ENCODE data around the gene LGALS3BP. TPM values are rescaled to one million over a fixed set of nuclear protein-coding genes. Genes with fewer than 3 reads are reported as not detected.

LGALS3BP gene
- total RNA-seq, 1 experiment from 2014 or later = 69.8 TPM

DNA sequence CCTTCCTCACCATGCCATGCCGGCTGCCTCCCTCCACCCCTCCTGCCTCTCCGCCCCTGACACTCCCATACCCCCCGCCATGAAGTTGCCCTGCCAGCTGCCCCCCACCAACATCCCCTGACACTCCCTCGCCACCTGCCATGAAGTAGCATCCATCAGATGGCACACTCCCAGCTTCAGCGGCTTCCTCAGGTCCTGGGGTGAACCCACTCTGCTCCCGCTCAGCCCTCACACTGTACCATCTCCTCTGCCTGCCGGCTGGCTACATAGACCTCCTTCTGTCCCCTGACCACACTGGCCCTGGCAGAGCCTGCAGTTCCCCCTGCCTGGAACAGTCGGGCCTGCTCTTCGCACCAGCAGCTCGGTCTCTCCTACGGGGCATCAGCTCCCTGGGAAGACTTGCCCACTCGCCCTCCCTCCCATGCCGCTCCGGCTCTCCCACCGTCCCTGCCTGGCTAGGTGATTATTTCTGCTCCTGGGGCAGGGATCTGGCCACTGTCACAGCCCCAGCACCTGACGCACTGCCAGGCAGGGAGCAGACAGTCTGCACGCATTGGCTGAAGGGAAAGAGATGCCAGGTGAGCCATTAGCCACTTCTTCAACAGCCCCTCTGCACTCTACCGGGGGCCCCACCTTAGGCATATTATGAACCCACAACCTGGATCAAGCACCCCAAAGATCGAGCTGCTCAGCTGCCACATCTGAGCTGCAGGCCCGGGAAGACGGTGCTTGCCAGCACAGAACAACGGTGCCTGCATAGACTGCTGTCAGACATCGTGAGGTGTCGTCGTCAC is 20.9 kb upstream of the LGALS3BP start:
- Histone ChIP-seq H3T11ph (ENCODE audit: low read length) (no peak overlapping the region), H3K4me2 (ENCODE audit: insufficient read depth, insufficient read length, low read length) (no peak overlapping the region), H3K18ac (ENCODE audit: insufficient read length, low read depth, low read length) (no peak overlapping the region), H2AK5ac (ENCODE audit: insufficient read length, low read length) (no peak overlapping the region), H3K56ac (ENCODE audit: insufficient read length, low read depth, low read length) (no peak overlapping the region), H3K4me1 (ENCODE audit: insufficient read depth, low read length) (no peaks in the 10 kb centered on the region), H3K23me2 (ENCODE audit: insufficient read length, low read depth, low read length, poor library complexity, severe bottlenecking) (no peaks in the 10 kb centered on the region), H3K14ac (ENCODE audit: insufficient read depth, low read length) (no peak overlapping the region), H4K20me1 (ENCODE audit: control insufficient read depth, insufficient read depth, insufficient read length) (no peaks in the 10 kb centered on the region), H3K9ac (ENCODE audit: extremely low read depth, insufficient read length, low read length) (no peak overlapping the region), H3K9me3 (ENCODE audit: control insufficient read depth, low read depth, low read length) (no peaks in the 10 kb centered on the region), H3K23ac (ENCODE audit: insufficient read length, low read depth, low read length) (no peak overlapping the region), H2BK12ac (ENCODE audit: insufficient read length, low read depth, low read length) (no peak overlapping the region), H3K4ac (ENCODE audit: low read depth, low read length) (no peak overlapping the region), H3K27ac (ENCODE audit: insufficient read length, low read depth, low read length) (no peak overlapping the region), H2BK15ac (ENCODE audit: low read depth, low read length) (no peak overlapping the region), H3K27me3 (ENCODE audit: insufficient read depth, low read length) (peaks cover 13% of the 10 kb centered on the region), H3K79me1 (ENCODE audit: insufficient read depth, low read depth, low read length, poor library complexity, severe bottlenecking) (no peaks in the 10 kb centered on the region), H2BK5ac (ENCODE audit: insufficient read length, low read length) (no peak overlapping the region), H4K8ac (replicated peaks; ENCODE audit: insufficient read length, low read depth, low read length) (no peak overlapping the region), H3K79me2 (ENCODE audit: insufficient read depth, low read length) (0 out of 2 replicates have a peak, but pooled peaks cover 2% of the 10 kb centered on the region), H4K5ac (ENCODE audit: insufficient read length, low read depth, low read length) (no peak overlapping the region), H2BK120ac (ENCODE audit: low read depth, low read length, poor library complexity, severe bottlenecking) (no peak overlapping the region), H4K91ac (ENCODE audit: insufficient read length, low read depth, low read length) (no peak overlapping the region), H2BK20ac (ENCODE audit: low read depth, low read length, poor library complexity, severe bottlenecking) (no peak overlapping the region), H2AFZ (ENCODE audit: low read length) (no peak overlapping the region)
- Mint-ChIP-seq H3K27me3 (ENCODE audit: low read depth) (peaks cover 75% of the 10 kb centered on the region), H3K9me3 (no peaks in the 10 kb centered on the region), H3K36me3 (ENCODE audit: insufficient read depth in 1 of 3, low read depth in 3 of 3) (peaks cover 5 to 46% (median 18%) of the 10 kb centered on the region in 3 experiments; a peak in 6 of 7 replicates), H3K4me1 (no peaks in the 10 kb centered on the region), H3K27ac (no peak overlapping the region), H3K4me3 (no peak overlapping the region)
- TF ChIP-seq, protein P1, sequence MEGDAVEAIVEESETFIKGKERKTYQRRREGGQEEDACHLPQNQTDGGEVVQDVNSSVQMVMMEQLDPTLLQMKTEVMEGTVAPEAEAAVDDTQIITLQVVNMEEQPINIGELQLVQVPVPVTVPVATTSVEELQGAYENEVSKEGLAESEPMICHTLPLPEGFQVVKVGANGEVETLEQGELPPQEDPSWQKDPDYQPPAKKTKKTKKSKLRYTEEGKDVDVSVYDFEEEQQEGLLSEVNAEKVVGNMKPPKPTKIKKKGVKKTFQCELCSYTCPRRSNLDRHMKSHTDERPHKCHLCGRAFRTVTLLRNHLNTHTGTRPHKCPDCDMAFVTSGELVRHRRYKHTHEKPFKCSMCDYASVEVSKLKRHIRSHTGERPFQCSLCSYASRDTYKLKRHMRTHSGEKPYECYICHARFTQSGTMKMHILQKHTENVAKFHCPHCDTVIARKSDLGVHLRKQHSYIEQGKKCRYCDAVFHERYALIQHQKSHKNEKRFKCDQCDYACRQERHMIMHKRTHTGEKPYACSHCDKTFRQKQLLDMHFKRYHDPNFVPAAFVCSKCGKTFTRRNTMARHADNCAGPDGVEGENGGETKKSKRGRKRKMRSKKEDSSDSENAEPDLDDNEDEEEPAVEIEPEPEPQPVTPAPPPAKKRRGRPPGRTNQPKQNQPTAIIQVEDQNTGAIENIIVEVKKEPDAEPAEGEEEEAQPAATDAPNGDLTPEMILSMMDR (conservative IDR thresholded peaks at IDR 0.05) = no peak
- no CpG with 5 or more reads among the region's 25 CpGs for WGBS (ENCODE audit: extremely low coverage, insufficient read length, low lambda C conversion rate)
- no peak for DNase-seq
